DMS 273 treated with DMSO at 0.1 percent for 48 hours (cell line): ENCODE data around the gene PDLIM1.
"Not testable (repeated sequence)": the region's sequence is repeated elsewhere in the genome, so short reads cannot be mapped to it uniquely, and the experiment has no call there.

Experiments
- DNase-seq: peaks from one replicate; lab custom pipeline; 2025; lab: John Stamatoyannopoulos, UW

The PDLIM1 gene

GRCh38 chr10:95240811-95241210, 50.0 kb downstream of the PDLIM1 start:
- DNase-seq, result no peak

- DNase-seq, result not testable (repeated sequence)
Measured at GRCh38 chr10:95240096-95240495, 50.7 kb downstream of the PDLIM1 start.

GRCh38 chr10:95237376-95238170, 53.2 kb downstream of the PDLIM1 start:
- no peak for DNase-seq

- no peak for DNase-seq
Measured at GRCh38 chr10:95236068-95236903, 54.5 kb downstream of the PDLIM1 start.

GRCh38 chr10:95235676-95236067, 55.1 kb downstream of the PDLIM1 start:
- no peak for DNase-seq

DNA sequence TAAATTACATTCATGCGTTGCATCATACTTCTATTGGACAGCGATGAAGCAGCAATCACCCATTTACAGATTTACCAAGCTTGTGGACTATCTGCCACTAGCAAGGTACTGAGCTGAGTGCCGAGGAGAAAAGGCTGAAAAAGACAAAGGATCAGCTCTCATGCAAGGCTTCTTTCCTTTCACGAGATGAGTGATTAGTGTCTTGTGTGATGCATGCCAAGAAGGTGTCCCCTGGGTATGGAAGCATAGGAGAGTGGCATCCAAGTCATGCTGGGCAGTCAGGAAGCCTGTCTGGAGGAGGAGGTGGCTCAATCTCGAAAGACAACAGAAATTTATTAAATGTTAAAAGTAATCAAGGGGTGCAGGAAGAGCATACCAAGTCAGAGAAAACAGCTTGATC, 55.9 kb downstream of the PDLIM1 start:
- no peak for DNase-seq

GRCh38 chr10:95233377-95234034, 57.3 kb downstream of the PDLIM1 start:
- no peak for DNase-seq

- DNase-seq, result not testable (repeated sequence)
Measured at GRCh38 chr10:95230677-95231586, 59.9 kb downstream of the PDLIM1 start.

DNA sequence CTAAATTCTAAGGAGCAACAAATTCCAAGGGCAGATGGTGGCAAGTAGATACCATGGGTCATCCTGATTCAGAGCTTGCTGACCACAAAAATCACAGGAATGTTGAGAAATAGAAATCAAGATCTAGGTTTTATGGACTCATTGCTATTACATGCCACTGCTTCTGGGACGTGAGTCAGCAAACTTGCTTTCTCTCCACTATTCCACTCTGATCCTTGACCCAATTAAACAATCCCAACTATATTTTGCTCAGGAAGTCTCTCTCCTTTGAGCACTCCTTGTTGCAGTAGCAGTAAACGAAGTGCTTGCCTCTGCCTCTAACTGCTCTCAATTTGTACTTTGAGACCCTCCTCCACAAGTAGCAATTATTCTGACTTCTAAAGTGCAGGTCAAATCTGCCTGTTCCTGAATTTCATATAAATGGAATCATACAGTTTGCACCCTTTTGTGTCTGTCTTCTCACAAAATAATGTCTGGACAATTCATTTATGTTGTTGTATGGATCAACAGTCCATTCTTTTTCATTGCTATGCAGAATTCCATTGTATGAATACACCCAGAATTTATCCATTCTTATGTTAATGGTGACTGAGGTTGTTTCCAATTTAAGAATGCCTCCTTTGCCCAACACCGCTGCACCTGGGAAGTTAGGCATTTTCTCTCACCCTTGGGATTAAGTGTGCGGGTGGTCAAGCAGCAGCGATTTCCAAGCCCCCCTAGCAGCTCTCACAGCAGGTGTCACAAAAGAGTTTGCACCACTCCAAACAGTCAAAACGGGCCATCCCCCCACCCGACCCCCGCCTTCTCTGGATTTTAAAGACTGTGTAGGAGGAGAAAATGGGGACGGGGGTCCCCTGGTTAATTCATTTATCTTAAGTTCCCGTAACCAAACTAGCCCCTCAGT, 60.8 kb downstream of the PDLIM1 start:
- DNase-seq, result no peak

DNA sequence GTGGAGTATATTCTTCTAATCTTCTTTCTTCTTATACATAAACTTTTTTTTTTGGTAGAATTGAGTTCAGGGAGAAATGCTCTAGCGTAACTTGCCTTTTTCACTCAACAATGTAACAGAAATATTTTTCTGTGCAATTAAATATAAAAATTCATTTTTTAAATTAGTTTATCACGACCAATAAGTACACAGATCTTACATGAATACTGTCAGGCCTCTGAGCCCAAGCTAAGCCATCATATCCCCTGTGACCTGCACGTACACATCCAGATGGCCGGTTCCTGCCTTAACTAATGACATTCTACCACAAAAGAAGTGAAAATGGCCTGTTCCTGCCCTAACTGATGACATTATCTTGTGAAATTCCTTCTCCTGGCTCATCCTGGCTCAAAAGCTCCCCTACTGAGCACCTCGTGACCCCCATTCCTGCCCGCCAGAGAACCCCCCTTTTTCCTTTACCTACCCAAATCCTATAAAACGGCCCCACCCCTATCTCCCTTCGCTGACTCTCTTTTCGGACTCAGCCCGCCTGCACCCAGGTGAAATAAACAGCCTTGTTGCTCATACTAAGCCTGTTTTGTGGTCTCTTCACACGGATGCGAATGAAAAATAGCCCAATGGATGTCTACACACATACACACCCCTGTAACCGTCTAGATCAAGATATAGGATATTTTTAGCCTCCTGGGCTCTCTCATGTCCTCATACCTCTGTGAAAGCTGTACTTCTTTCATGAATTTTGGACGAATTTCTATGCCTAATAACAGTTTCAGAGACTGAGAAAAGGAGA, 61.7 kb downstream of the PDLIM1 start:
- DNase-seq, result not testable (repeated sequence)

DNA sequence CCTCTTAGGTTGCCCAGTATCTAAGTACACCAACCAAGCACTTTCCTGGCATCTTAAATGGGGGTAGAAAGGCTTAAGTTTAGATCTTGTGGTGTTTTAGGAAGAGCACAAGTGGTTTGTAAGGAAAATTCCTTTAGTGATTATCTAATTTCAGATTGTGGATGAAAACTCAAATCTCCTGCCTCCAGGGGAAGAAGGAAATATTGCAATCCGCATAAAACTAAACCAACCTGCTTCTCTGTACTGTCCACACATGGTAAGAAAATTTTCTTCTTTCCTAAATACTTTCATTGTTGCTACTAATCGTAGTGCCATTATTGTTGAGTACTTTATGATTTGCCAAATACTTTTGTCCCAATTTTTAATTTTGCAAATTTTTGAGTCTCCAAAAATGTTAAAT, 65.7 kb downstream of the PDLIM1 start:
- no peak for DNase-seq

DNA sequence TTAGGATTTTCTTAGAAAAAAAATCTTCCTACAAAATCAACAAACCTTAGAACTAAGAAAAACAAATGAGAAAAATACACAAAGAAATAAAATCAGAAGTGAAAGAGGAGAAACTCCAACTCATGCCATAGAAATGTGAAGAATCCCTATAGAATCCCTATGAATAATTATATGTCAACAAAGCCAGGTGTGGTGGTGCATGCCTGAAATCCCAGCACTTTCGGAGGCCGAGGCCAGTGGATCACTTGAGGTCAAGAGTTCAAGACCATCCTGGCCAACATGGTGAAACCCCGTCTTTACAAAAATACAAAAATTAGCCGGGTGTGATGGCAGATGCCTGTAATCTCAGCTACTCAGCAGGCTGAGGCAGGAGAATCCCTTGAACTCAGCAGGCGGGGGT, 69.7 kb downstream of the PDLIM1 start:
- no peak for DNase-seq

- DNase-seq, result no peak
Measured at GRCh38 chr10:95220539-95220938, 70.3 kb downstream of the PDLIM1 start.

GRCh38 chr10:95217476-95217875, 73.3 kb downstream of the PDLIM1 start:
- DNase-seq, result no peak

DNA sequence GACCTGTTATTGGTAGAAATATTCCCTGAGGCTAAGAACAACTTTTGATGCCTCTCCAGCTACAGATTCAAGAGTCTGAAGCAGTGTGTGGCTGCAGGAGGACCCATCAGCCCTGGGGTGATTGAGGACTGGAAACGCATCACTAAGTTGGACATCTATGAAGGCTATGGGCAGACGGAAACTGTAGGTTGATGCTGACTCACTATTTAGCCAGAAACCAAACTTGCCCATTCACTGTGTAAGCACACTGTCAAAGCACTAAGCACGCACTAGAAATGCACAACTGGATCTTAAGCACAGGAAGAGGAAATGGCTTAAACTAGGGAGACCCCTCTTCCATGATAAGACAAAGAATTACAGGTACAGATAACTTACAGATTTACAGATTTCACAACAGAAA, 76.0 kb downstream of the PDLIM1 start:
- DNase-seq, result no peak

- no peak for DNase-seq
Measured at GRCh38 chr10:95214369-95214768, 76.4 kb downstream of the PDLIM1 start.

DNA sequence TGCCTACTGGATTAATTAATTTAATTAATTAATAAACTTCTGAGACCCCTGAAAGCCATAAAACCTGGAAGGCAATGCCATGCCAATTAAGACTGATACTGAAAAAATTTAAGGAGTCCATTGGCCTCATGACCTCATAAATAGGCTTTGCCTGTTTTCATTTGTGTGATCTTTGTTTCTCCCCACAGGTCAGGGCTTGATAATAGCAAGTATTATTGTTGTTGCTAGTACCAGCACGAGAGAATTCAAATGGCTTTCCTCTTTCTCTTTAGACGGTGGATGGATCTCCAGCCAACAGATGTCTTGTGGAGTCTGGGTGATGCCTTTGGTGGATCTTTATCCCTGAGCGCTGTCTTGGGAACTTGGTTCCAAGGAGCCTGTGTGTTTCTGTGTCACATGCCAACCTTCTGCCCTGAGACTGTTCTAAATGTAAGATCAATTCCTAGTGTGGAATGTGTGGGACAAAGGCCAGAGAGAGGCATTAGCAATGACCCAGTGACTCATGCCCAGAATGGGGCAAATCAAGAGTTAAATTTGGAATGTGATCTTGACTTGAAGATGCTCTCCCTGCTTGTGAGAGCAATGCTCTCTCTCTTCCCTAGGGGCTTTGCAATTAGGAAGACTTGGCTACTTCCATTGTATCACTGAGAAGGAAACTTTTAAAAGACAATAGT, 79.1 kb downstream of the PDLIM1 start:
- DNase-seq, result no peak

GRCh38 chr10:95209509-95210127, 81.2 kb downstream of the PDLIM1 start:
- DNase-seq, result no peak
